NOMO-1 treated with dmso at 0.1 percent for 144 hours (cell line): Measurements from ENCODE around the gene RBM20.
A peak's percentile ranks its signal among the peaks of the same experiment; 100 is the strongest.

Experiments
- DNase-seq: peaks from one replicate; lab custom pipeline; 2025; ENCODE audit not compliant: unreplicated experiment; lab: John Stamatoyannopoulos, UW

RBM20 gene

DNA sequence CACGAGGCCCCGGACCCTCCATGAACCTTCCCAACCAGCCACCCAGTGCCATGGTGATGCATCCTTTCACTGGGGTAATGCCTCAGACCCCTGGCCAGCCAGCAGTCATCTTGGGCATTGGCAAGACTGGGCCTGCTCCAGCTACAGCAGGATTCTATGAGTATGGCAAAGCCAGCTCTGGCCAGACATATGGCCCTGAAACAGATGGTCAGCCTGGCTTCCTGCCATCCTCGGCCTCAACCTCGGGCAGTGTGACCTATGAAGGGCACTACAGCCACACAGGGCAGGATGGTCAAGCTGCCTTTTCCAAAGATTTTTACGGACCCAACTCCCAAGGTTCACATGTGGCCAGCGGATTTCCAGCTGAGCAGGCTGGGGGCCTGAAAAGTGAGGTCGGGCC, 137.0 kb downstream of the RBM20 start:
- no peak for DNase-seq

DNA sequence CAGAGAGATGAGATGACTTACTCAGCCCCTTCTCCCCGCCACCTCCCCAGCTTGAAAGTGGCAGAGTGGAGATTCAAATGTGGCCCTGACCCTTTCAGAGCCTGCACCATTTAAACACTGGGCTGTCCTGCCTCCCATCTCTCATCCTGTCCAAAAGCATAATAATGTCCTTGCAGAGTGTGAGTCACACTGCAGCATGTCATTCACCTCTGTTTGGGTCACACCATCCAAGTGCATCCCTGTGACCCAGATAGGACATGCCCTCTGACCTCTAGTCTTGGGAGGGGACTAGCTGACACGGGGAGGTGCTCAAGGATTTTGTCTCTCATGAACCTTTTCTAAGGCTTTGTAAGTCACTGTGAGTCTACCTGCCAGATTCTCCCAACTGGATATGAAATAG, 138.5 kb downstream of the RBM20 start:
- no peak for DNase-seq

DNA sequence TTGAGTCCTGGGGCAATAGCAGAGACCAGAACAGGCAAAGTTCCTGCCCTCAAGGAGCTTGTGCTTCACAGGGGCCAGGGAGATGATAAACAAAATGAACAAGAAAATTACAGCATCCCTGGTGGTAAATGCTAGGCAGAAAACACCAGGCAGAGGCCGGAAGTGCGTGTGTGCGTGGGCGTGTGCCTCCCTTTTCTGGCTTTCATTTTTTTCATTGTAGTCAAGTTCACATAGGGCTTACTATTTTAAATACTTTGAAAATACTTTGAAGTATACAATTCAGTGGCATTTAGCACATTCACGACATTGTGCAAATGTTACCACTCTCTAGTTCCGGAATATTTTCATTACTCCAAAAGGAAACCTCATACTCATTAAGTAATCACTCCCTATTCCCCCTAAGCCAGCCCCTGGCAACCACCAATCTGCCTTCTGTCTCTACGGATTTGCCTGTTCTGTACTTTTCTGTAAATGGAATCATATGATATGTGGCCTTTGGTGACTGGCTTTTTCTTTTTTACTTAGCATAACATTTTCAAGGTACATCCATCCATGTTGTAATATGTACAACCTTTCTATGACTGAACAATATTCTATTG, 139.5 kb downstream of the RBM20 start:
- no peak for DNase-seq

DNA sequence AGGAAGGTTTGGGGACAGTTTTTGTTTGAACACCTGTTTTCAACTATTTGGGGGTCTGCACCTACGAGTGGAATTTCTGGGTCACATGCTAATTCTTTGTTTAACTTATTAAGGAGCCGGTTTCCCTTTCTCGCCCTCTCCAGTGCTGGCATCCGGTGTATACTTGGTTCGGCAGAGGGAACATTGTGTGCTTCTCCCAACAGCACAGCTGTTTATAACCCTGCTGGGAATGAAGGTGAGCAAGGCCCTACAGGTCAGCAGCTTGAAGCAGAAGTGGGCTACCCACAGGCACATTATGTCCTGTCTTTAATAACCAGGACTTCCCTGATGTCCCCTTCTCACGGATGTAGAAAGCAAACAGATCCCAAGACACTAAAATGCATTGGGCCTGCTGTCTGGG, 140.1 kb downstream of the RBM20 start:
- no peak for DNase-seq

DNA sequence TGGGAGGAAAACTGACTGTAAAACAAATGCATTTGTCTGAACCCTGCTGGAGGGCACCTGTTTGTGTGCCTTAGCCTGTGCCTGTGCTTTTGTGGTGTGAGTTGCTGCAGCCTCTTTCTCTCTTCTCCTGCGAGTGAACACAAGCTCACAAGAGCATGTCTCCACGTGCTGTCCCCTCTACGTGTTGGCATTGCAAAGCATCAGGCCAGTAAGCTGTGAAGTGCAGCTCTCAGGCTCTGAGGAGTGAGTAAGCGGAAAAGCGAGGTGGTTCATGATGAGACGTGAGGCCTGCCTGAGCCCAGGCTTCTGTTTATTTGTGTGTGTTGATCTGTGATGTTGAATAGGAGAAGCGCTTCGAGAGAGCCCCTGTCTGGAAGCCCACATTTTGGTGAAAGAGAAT, 142.0 kb downstream of the RBM20 start:
- DNase-seq: no peak

DNA sequence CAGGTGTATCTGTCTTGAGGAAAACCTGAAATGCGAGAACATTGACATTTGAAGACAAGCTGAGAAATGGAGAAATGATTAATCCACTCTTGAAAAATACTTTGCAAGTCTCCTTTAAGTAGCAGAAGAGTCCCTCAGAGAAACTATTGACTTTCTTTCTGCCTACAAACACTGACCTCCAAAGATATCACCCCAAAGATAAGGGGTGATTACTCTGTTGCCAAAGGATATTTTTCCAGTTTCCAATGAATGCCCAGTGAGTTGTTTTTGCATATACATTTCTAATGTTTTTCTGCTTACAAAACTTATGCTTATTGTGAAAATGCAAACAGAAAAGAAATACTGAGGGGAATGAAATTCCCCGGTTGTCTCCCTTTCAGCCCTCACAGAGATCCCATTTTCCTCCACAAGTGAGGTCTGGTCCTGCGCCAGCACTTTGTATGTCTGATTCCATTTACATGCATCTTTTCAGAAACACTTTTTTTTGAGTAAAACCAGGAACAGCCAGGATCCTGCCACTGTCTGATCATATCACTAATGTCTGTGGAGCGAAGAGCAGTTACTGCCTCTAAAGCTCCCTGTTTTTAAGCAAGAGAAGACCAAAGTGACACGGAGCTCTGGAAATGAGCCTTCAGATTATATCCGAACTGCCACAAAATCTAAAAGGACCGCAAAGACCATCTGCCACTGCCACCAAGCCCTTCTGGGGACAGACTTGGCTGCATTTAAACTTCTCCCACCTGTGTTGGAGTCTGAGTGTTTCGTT, 144.7 kb downstream of the RBM20 start:
- DNase-seq: no peak

DNA sequence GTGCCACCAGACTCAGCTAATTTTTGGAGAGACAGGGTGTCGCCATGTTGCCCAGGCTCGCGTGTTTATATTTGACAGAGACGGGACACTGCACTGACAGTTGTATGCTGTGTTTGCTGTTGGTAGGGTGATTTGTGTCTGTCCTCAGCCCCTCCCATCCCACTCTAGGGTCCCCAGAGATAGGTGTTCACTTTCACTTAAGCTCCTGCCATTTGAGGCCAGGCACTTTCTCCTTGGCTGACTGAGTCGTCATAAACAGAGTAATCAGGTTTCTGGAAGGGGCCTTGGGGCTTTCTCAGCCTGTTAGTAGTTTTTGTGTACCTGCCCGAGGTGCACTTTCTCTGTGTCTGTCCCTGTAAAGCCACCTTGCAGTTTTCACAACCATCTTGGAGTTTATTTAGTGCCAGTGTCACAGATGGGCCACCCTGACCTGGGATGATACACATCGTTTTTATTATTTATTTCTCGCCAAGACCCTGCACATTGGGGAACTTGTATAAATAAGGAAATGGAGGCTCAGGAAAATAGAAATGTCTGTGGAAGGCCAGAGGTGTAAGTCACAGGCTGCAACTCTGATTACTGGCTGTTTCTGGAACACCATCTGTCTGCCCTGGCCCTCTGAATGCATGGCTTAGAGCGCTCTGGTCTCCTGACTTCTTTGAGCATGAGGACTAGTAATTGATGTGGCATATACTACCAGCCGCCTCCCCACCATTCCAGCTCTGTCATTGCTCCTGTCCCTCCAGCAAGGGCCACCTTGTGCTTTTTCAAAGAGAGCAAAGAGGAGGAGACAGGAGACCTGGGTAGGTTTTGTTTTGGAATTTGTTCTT, 145.7 kb downstream of the RBM20 start:
- DNase-seq: no peak

DNA sequence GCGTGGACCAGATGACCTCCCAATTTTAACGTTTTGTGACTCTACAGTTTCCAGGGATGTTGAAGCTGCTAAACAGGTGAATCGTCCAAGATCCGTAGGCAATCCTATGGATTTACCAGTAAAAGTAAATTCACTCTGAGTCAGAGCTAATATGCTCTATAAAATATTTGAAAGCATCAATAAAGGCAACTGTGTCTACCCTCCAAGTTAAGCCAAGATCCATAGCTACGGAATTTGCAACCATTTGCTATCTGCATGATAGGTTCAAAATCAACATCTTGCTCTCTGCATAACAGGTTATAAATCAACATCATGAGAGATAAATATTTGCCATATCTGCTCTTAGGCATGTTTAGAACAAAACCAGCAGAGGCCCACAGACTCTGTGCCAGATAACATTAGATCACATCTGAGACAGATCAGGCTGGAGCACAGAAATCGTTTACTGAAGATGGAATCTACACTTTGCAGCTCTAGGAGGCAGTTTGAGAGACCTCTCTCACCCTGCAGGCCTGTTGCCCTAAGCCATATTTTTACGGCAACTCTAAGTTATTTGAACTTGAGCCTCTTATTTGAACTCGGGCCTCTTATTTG, 146.9 kb downstream of the RBM20 start:
- DNase-seq: no peak

DNA sequence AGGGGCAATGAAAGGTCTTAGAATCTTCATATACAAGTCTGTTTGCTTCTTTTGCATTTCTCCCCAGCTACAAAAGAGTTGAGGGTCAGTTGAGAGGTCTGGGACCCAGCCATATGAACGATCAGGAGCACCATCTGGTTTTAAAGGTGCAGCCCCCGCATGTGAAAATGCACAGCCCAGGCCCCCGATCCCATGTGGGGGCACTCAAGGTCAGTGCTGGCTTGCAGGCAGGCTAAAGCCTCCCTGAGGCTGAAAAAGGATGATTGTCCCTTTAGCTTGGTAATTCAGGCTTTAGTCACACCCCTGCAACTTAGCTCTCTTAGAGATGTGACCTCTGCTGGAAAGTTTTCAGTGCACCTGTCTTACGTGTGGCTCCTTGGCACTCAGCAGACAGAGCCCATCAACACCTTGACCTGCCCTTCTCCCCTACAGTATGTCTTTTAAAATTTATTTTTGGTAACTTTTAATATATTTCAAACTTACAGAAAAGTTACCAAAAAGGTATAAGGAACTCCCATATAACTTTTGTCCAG, 147.5 kb downstream of the RBM20 start:
- DNase-seq: no peak

DNA sequence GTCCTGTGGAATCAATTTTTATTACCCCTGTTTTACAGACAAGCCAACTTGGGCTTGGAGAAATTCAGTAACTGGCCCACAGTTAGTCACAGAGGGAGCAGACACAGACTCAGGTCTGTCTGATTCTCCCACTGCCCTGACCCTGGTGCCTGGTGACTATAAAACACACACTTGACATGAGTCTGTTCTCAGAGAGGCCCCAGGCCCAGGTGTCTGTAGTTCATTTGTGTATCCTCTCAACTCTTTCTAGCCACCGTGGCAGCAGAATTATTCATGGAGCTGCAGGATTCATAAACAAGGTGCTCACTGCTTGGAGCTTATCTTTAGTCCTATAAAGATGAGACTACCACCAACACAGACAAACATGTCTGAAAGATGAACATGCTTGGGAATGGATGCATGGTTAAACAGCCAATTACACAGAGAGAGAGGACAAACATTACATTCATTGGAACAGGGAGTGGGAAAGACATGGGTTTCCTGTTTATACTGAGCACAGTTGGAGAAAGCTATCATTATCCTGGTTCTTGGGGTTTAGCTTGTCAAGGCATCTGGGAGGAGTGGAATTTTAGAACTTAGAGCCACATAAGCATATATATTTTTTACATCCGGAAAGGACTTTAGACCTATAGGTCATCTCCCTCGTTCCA, 148.5 kb downstream of the RBM20 start:
- no peak for DNase-seq

DNA sequence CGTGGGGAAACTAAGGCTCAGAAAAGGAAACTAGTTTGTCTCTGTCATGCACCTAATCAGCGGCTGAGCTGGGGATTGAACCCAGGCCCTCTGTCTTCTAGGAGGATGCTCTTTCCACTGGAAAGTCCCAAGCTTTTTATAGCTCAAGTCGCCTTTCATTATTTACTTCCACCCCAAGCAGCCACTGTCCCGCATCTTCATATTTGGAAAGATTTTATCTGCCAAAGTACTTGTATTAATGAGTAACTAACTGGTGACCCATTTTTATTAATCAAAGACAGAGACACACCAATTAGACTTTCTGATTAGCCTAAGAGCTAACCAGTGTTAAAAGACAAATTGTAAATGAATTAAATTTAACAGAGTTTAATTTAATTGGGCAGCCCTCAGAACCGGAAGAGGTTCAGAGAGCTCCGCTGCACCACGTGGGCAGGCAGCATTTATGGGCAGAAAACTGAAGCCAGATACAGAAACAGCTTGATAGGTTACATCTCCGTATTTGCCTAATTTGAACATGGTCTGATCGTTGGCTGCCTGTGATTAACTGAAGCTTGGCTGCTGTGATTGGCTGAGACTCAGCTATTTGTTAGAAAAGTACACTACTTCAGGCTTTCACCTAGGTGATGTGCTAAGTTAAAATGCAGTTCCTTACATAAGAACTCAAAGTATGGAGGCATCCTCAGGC, 149.1 kb downstream of the RBM20 start:
- DNase-seq: no peak

DNA sequence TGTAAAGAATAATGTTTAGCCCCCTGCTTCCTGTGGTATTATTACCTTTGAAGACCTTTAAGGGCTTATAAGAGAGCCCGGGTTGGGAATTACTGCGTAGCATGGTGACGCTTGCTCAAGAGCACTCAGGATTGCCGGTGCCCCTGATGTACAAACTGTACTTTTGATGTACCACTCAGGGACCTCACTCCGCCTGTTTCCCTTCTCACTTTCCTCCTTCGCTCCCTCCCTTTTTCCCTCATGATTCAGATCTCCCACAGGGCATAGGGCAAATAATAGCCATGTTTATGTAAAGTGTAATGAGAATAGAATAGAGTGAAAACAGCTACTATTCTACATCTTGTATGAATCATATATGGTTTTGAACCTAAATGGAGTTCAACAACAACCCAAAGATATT, 149.8 kb downstream of the RBM20 start:
- DNase-seq: no peak

DNA sequence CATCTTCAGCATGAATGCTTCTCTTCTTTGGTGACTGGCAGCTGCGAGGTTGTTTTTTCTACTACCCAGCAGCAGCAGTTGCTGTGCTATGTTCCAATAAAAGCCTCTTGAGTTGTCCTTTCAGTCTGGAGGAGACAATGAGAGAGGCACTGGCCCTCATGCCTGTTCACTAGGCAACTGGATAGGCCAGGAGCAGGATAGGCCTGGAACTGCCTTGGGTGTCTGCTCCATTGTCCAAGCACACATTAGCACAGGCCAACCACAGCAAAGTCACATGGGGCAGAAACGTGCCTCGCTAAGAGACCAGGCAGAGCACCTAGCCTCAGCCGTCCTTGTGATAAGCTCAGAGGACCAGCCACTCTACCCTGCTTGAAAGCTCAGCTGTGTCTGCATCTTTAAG, 150.7 kb downstream of the RBM20 start:
- no peak for DNase-seq

DNA sequence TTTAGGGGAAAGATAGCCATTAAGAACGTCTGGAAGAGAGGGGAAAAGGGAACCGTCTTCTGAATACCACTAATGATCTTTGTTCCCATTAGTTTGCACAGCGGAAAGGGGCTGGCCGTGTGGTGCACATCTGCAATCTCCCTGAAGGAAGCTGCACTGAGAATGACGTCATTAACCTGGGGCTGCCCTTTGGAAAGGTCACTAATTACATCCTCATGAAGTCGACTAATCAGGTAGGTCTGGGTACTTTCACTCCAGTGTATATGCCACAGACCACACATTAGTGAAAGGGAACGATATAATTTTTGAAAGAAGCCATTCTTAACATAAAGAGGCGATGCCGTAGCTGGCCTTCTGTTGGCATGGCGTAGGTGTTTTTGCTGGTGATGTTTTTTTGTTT, 153.3 kb downstream of the RBM20 start:
- DNase-seq: no peak

DNA sequence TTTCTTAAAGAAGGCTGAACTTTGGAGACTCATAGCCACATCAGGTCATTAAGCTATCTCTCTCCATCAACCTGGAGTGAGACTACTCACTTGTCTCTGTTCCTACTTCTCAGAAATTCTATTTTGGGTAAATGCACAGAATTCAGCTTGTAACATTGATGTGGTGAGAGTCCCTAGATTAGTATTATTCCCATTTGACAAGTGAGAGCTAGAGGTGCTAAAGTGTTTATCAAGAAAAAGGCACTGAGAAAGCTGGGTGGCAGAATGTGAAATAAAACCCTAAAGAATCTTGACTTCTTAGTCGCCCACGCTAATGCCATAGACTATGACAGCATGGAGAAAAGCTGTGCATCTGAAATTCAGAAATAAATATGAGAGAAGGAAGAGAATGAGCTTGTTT, 154.2 kb downstream of the RBM20 start:
- no peak for DNase-seq

DNA sequence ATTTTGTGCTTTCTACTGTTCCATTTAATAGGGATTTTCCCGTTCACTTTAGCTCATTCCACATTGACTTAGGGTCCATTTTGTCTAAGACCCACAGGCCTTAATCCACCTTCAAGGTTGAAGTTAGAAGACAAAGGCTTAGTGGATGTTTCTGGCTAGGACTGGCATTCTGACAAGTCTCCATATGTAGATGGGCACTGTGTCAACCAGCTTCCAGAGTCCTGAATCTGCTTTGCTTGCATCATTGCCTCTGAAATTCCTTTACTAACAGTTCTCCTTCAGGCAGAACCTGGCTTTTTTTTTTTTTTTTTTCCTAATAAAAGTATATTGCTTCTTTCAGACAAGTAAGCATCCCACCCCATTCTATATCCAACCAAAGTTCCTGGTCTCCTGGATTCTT, 158.0 kb downstream of the RBM20 start:
- no peak for DNase-seq

DNA sequence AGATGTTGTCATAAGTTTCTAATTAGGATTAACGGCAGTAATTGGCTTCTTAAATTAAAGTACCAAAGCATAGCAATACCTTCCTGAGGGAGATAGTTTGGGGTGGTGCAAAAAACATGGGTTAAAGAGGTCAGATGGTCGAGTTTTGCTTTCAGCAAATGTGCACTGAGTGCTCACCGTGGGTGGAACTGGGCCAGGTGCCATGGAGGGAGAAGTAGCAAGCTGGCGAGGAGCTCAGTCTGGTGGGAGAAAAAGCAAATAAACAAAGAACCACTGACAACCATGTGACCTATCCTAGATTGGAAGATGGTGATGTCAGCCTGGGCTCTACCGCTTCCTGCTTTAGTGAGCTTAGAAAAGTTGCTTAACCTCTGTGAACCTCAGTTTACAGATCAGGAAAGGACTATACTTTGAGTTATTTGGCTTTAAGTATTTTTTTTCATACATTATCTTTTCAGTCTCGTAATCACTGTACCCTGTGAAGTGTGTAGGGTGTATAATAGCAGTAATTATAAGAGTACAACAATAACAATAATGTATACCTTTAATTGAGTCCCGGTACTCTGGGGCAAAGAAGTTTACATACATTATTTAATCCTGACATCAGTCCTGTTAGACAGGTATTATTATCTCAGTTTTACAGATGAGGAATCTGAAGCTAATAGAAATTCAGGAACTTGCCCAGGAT, 158.6 kb downstream of the RBM20 start:
- DNase-seq: peak; percentile 9

DNA sequence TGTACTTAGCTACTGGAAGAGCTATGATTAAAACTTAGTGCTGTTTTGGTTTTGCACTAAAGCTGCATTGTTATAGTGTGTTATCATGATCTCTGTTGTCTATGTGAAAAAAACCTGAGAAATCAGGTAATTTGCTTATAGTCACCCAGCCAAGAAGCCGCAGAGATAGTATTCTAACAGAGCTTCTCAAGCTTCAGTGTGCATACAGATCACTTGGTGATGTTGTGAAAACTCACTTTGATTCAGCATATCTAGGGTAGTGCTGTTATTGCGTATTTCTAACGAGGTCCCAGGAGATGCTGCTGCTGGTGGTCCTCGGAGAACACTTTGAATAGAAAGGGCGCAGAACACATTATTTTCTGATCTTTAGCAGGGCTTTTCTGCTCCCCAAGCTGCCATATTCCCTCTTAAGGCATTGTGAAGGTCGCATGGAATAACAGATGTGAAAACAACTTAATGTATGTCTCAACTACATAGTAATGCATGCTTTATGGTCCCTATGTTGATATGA, 159.2 kb downstream of the RBM20 start:
- DNase-seq: no peak

DNA sequence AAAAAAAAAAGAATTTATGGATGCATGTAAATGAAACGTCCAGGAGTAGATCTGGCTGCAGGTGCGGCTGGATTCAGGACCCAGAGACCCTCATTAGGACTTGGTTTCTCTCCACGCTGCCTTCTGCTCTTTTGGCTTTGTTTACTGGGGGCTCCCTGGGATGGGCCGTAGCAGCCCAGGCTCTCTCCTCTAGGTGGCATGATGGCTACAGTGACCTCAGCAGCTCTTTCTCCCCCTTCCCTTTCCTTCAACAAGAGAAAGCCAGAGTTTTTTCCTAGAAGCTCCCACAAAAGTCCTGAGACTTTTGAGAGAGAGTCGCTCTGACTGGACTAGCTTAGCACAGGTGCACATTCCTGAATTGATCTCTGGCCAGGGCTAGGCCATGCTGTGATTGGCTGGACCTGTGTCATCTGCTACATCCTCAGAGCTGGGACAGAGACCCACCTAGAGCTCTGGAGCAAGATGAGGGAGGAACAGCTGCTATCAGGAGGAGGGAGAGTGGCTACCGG, 159.7 kb downstream of the RBM20 start:
- no peak for DNase-seq
